HEK293 (cell line): ENCODE data around the gene TEX2.
A peak's percentile ranks its signal among the peaks of the same experiment; 100 is the strongest.

Experiments used
- EGR2 ChIP-seq: fragments of 450-650 bp; formaldehyde crosslinking; IDR thresholded peaks from 2 replicates; pipeline ENCODE4 v1.5.1; 2016; ENCODE audit warnings: low read depth, missing biosample characterization, missing genetic modification characterization
- HOXA7 ChIP-seq: sonication (generic); formaldehyde crosslinking; IDR thresholded peaks from 2 replicates; pipeline ENCODE4 v1.8.1; 2022; ENCODE audit warnings: missing genetic modification reagents, borderline replicate concordance
- HOXD13 ChIP-seq: sonication (generic); formaldehyde crosslinking; IDR thresholded peaks from 2 replicates; pipeline ENCODE4 v1.8.0; 2022; ENCODE audit warnings: missing genetic modification reagents, borderline replicate concordance
- KLF9 ChIP-seq: fragments of 450-650 bp; formaldehyde crosslinking; IDR thresholded peaks from 2 replicates; pipeline ENCODE4 v1.5.1; 2016; ENCODE audit warnings: missing biosample characterization, missing genetic modification characterization, low read depth
- WT1 ChIP-seq: fragments of 450-650 bp; formaldehyde crosslinking; IDR thresholded peaks from 2 replicates; pipeline ENCODE4 v1.5.1; 2016; ENCODE audit warnings: missing biosample characterization, missing genetic modification characterization
- ZNF776 ChIP-seq: fragments of 450-650 bp; formaldehyde crosslinking; IDR thresholded peaks from 2 replicates; pipeline ENCODE4 v1.5.0; 2017; ENCODE audit warnings: missing biosample characterization, missing genetic modification characterization, borderline replicate concordance
- ZSCAN23 ChIP-seq: fragments of 450-650 bp; formaldehyde crosslinking; IDR thresholded peaks from 2 replicates; pipeline ENCODE4 v1.5.1; 2016; ENCODE audit warnings: missing biosample characterization, missing genetic modification characterization
- TF ChIP-seq, protein P1 (sequence below): fragments of 450-650 bp; formaldehyde crosslinking; IDR thresholded peaks from 2 replicates; pipeline ENCODE4 v1.5.1; 2016; ENCODE audit warnings: missing biosample characterization, missing genetic modification characterization
- TF ChIP-seq, protein P2 (sequence below): fragments of 450-650 bp; formaldehyde crosslinking; IDR thresholded peaks from 2 replicates; pipeline ENCODE4 v1.5.1; 2016; ENCODE audit warnings: missing biosample characterization, missing genetic modification characterization
- TF ChIP-seq, protein P3 (sequence below): sonication (generic); formaldehyde crosslinking; IDR thresholded peaks from 2 replicates; pipeline ENCODE4 v1.8.1; 2022; ENCODE audit warnings: mild to moderate bottlenecking, moderate library complexity, missing genetic modification reagents
- TF ChIP-seq, protein P4 (sequence below): fragments of 450-650 bp; formaldehyde crosslinking; IDR thresholded peaks from 2 replicates; pipeline ENCODE4 v1.5.1; 2016; ENCODE audit warnings: missing biosample characterization, missing genetic modification characterization
- TF ChIP-seq, protein P5 (sequence below): fragments of 450-650 bp; formaldehyde crosslinking; IDR thresholded peaks from 2 replicates; pipeline ENCODE4 v1.5.1; 2016; ENCODE audit warnings: missing biosample characterization, missing genetic modification characterization
- TF ChIP-seq, protein P6 (sequence below): fragments of 450-650 bp; formaldehyde crosslinking; IDR thresholded peaks from 2 replicates; pipeline ENCODE4 v1.5.1; 2016; ENCODE audit warnings: missing biosample characterization, missing genetic modification characterization, low read depth
- TF ChIP-seq, protein P7 (sequence below): fragments of 450-650 bp; IDR thresholded peaks from 2 replicates; pipeline ENCODE4 v1.5.1; 2018; ENCODE audit warnings: missing biosample characterization, missing genetic modification characterization

DNA sequence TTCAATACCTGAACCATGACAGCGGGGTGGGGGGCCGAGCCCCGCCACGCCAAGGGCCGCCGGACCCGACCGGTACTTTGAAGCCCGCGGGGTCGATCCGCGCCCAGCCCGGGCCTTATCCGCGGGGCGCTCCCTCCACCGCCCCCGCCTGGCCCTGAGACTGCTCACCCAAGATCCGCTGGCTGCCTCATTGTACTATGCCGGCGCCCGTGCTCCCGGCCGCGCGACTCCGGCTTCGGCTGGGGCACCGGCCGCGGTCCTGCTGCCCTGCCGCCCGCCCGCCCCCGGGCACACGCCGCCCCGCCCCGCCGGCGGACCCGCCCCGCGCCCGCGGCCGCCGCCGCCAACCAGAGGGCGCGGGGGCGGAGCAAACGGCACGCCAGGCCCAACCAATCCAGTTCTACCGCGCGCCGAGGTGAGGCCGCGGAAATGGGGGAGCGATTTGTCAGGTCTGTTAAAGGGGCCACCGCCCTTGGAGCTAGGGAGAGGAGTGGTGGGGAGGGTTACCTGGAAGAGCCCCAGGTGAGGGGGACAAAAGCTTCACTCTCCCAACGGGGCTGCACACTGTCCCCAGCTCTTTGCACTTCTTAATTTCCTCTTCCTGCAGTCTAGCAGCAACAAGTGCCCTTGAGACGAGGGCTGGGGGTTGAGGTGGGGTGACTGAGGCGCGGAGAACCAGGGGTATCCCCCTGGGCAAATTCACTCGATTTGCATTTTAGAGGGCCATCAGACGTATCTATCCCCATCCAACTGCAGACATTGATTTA is at the start of gene TEX2:
- TF ChIP-seq WT1 (tag by site-specific recombination) (no peak), ZSCAN23 (no peak), EGR2 (tag by site-specific recombination) (0 out of 2 replicates have a peak, but pooled peaks have one; percentile 28), KLF9 (tag by site-specific recombination) (peak; percentile 13; the same call in 1 of the 2 replicates), HOXD13 (CRISPR knock-in tag) (no peak), ZNF776 (tag by site-specific recombination) (no peak), HOXA7 (no peak)
- TF ChIP-seq, protein P1, sequence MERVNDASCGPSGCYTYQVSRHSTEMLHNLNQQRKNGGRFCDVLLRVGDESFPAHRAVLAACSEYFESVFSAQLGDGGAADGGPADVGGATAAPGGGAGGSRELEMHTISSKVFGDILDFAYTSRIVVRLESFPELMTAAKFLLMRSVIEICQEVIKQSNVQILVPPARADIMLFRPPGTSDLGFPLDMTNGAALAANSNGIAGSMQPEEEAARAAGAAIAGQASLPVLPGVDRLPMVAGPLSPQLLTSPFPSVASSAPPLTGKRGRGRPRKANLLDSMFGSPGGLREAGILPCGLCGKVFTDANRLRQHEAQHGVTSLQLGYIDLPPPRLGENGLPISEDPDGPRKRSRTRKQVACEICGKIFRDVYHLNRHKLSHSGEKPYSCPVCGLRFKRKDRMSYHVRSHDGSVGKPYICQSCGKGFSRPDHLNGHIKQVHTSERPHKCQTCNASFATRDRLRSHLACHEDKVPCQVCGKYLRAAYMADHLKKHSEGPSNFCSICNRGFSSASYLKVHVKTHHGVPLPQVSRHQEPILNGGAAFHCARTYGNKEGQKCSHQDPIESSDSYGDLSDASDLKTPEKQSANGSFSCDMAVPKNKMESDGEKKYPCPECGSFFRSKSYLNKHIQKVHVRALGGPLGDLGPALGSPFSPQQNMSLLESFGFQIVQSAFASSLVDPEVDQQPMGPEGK, result peak; percentile 26
- TF ChIP-seq, protein P2, sequence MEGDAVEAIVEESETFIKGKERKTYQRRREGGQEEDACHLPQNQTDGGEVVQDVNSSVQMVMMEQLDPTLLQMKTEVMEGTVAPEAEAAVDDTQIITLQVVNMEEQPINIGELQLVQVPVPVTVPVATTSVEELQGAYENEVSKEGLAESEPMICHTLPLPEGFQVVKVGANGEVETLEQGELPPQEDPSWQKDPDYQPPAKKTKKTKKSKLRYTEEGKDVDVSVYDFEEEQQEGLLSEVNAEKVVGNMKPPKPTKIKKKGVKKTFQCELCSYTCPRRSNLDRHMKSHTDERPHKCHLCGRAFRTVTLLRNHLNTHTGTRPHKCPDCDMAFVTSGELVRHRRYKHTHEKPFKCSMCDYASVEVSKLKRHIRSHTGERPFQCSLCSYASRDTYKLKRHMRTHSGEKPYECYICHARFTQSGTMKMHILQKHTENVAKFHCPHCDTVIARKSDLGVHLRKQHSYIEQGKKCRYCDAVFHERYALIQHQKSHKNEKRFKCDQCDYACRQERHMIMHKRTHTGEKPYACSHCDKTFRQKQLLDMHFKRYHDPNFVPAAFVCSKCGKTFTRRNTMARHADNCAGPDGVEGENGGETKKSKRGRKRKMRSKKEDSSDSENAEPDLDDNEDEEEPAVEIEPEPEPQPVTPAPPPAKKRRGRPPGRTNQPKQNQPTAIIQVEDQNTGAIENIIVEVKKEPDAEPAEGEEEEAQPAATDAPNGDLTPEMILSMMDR, result peak; percentile 14; the same call in 1 of the 2 replicates
- TF ChIP-seq, protein P3, sequence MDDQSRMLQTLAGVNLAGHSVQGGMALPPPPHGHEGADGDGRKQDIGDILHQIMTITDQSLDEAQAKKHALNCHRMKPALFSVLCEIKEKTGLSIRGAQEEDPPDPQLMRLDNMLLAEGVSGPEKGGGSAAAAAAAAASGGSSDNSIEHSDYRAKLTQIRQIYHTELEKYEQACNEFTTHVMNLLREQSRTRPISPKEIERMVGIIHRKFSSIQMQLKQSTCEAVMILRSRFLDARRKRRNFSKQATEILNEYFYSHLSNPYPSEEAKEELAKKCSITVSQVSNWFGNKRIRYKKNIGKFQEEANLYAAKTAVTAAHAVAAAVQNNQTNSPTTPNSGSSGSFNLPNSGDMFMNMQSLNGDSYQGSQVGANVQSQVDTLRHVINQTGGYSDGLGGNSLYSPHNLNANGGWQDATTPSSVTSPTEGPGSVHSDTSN (CRISPR knock-in tag), result peak; percentile 54; the same call in 1 of the 2 replicates
- TF ChIP-seq, protein P4, sequence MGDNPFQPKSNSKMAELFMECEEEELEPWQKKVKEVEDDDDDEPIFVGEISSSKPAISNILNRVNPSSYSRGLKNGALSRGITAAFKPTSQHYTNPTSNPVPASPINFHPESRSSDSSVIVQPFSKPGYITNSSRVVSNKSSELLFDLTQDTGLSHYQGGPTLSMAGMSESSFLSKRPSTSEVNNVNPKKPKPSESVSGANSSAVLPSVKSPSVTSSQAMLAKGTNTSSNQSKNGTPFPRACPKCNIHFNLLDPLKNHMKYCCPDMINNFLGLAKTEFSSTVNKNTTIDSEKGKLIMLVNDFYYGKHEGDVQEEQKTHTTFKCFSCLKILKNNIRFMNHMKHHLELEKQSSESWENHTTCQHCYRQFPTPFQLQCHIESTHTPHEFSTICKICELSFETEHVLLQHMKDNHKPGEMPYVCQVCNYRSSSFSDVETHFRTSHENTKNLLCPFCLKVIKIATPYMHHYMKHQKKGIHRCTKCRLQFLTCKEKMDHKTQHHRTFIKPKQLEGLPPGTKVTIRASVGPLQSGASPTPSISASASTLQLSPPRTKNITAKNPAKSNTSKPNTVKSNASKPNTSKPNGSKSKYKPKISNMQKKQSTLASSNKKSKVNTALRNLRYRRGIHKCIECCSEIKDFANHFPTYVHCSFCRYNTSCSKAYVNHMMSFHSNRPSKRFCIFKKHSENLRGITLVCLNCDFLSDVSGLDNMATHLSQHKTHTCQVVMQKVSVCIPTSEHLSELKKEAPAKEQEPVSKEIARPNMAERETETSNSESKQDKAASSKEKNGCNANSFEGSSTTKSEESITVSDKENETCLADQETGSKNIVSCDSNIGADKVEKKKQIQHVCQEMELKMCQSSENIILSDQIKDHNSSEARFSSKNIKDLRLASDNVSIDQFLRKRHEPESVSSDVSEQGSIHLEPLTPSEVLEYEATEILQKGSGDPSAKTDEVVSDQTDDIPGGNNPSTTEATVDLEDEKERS (tag by site-specific recombination), result no peak
- TF ChIP-seq, protein P5, sequence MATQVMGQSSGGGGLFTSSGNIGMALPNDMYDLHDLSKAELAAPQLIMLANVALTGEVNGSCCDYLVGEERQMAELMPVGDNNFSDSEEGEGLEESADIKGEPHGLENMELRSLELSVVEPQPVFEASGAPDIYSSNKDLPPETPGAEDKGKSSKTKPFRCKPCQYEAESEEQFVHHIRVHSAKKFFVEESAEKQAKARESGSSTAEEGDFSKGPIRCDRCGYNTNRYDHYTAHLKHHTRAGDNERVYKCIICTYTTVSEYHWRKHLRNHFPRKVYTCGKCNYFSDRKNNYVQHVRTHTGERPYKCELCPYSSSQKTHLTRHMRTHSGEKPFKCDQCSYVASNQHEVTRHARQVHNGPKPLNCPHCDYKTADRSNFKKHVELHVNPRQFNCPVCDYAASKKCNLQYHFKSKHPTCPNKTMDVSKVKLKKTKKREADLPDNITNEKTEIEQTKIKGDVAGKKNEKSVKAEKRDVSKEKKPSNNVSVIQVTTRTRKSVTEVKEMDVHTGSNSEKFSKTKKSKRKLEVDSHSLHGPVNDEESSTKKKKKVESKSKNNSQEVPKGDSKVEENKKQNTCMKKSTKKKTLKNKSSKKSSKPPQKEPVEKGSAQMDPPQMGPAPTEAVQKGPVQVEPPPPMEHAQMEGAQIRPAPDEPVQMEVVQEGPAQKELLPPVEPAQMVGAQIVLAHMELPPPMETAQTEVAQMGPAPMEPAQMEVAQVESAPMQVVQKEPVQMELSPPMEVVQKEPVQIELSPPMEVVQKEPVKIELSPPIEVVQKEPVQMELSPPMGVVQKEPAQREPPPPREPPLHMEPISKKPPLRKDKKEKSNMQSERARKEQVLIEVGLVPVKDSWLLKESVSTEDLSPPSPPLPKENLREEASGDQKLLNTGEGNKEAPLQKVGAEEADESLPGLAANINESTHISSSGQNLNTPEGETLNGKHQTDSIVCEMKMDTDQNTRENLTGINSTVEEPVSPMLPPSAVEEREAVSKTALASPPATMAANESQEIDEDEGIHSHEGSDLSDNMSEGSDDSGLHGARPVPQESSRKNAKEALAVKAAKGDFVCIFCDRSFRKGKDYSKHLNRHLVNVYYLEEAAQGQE (tag by site-specific recombination), result no peak
- TF ChIP-seq, protein P6, sequence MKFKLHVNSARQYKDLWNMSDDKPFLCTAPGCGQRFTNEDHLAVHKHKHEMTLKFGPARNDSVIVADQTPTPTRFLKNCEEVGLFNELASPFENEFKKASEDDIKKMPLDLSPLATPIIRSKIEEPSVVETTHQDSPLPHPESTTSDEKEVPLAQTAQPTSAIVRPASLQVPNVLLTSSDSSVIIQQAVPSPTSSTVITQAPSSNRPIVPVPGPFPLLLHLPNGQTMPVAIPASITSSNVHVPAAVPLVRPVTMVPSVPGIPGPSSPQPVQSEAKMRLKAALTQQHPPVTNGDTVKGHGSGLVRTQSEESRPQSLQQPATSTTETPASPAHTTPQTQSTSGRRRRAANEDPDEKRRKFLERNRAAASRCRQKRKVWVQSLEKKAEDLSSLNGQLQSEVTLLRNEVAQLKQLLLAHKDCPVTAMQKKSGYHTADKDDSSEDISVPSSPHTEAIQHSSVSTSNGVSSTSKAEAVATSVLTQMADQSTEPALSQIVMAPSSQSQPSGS (tag by site-specific recombination), result no peak
- TF ChIP-seq, protein P7, sequence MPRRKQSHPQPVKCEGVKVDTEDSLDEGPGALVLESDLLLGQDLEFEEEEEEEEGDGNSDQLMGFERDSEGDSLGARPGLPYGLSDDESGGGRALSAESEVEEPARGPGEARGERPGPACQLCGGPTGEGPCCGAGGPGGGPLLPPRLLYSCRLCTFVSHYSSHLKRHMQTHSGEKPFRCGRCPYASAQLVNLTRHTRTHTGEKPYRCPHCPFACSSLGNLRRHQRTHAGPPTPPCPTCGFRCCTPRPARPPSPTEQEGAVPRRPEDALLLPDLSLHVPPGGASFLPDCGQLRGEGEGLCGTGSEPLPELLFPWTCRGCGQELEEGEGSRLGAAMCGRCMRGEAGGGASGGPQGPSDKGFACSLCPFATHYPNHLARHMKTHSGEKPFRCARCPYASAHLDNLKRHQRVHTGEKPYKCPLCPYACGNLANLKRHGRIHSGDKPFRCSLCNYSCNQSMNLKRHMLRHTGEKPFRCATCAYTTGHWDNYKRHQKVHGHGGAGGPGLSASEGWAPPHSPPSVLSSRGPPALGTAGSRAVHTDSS, result no peak
